ENCODE data around the gene SH3GL1. TPM values are rescaled to one million over a fixed set of nuclear protein-coding genes. Genes with fewer than 3 reads are reported as not detected.

The SH3GL1 gene
- total and polyA plus RNA-seq, 10 donors, result 26.1 to 77.4 (median 42.1) TPM

GRCh38 chr19:4432918-4433506 is 32.7 kb upstream of the SH3GL1 start:
- no peak for DNase-seq
- peaks cover 0 to 96% (median 23%) of the 10 kb centered on the region in 6 donors for H3K36me3 ChIP-seq
- no peak overlapping the region for H3K4me3 ChIP-seq
- TF ChIP-seq CTCF (IDR thresholded peaks at IDR 0.05 in 8 of 11, conservative IDR thresholded peaks at IDR 0.05 in 3 of 11) (no peak), POLR2A (IDR thresholded peaks at IDR 0.05) (no peak), POLR2AphosphoS5 (IDR thresholded peaks at IDR 0.05) (no peak)
- H3K9me3 ChIP-seq, result no peaks in the 10 kb centered on the region
- no peaks in the 10 kb centered on the region for H3K27me3 ChIP-seq (replicated peaks in 1 of 7)
- H3K4me1 ChIP-seq, result peaks cover 2 to 34% (median 24%) of the 10 kb centered on the region in 6 donors
- intact Hi-C loops (cut with DNase I; ENCODE audit: low total_unique reads), result no loop called here
- peak overlapping the region in 1 of 8 donors; percentile 54 for H3K27ac ChIP-seq
- WGBS, 5 donors, result 89 to 95% (median 93%) methylated on average over 17 to 28 of the region's 28 CpGs

- Histone ChIP-seq H3K36me3 (peaks cover 0 to 94% (median 23%) of the 10 kb centered on the region in 6 donors), H3K27me3 (replicated peaks in 1 of 7) (no peaks in the 10 kb centered on the region), H3K9me3 (no peaks in the 10 kb centered on the region), H3K4me3 (peak overlapping the region in 1 of 8 donors; percentile 44), H3K27ac (peak overlapping the region in 7 of 8 donors; percentile 23 to 79 (median 65)), H3K4me1 (peaks cover 2 to 34% (median 24%) of the 10 kb centered on the region in 6 donors)
- no peak for TF ChIP-seq POLR2A (IDR thresholded peaks at IDR 0.05)
- TF ChIP-seq POLR2AphosphoS5 (IDR thresholded peaks at IDR 0.05), result peak; percentile 46 to 68 (median 64)
- peak; percentile 80 for DNase-seq
- intact Hi-C loops (cut with DNase I; ENCODE audit: low total_unique reads), result no loop called here
- 48 to 69% (median 52%) methylated on average over 13 to 26 of the region's 26 CpGs for WGBS, 5 donors
Observed at GRCh38 chr19:4431808-4432674, 31.7 kb upstream of the SH3GL1 start.

GRCh38 chr19:4431296-4431695 is 30.9 kb upstream of the SH3GL1 start:
- peak overlapping the region in 1 of 8 donors; percentile 44 for H3K4me3 ChIP-seq
- H3K27me3 ChIP-seq (replicated peaks in 1 of 7), result no peaks in the 10 kb centered on the region
- 68 to 82% (median 73%) methylated on average over 7 to 9 of the region's 9 CpGs for WGBS, 5 donors
- peaks cover 2 to 34% (median 24%) of the 10 kb centered on the region in 6 donors for H3K4me1 ChIP-seq
- no peak for TF ChIP-seq POLR2A (IDR thresholded peaks at IDR 0.05)
- no peak for TF ChIP-seq CTCF (IDR thresholded peaks at IDR 0.05 in 8 of 11, conservative IDR thresholded peaks at IDR 0.05 in 3 of 11)
- no peak for TF ChIP-seq POLR2AphosphoS5 (IDR thresholded peaks at IDR 0.05)
- peaks cover 0 to 90% (median 23%) of the 10 kb centered on the region in 6 donors for H3K36me3 ChIP-seq
- peak overlapping the region in 6 of 8 donors; percentile 1 to 79 (median 62) for H3K27ac ChIP-seq
- intact Hi-C loops (cut with DNase I; ENCODE audit: low total_unique reads), result no loop called here
- DNase-seq, result no peak
- no peaks in the 10 kb centered on the region for H3K9me3 ChIP-seq

- H3K9me3 ChIP-seq, result no peaks in the 10 kb centered on the region
- H3K4me1 ChIP-seq, result peaks cover 2 to 34% (median 24%) of the 10 kb centered on the region in 6 donors
- intact Hi-C loops (cut with DNase I; ENCODE audit: low total_unique reads), result no loop called here
- H3K4me3 ChIP-seq, result no peak overlapping the region
- peaks cover 0 to 90% (median 23%) of the 10 kb centered on the region in 6 donors for H3K36me3 ChIP-seq
- no peaks in the 10 kb centered on the region for H3K27me3 ChIP-seq (replicated peaks in 1 of 7)
- no peak for DNase-seq
- peak overlapping the region in 6 of 8 donors; percentile 1 to 79 (median 62) for H3K27ac ChIP-seq
- no peak for TF ChIP-seq CTCF (IDR thresholded peaks at IDR 0.05 in 8 of 11, conservative IDR thresholded peaks at IDR 0.05 in 3 of 11)
- TF ChIP-seq POLR2AphosphoS5 (IDR thresholded peaks at IDR 0.05), result no peak
- no peak for TF ChIP-seq POLR2A (IDR thresholded peaks at IDR 0.05)
- WGBS, 5 donors, result 51 to 85% (median 62%) methylated on average over 12 of the region's 12 CpGs
Observed at GRCh38 chr19:4430760-4431159, 30.4 kb upstream of the SH3GL1 start.

All from spleen (tissue), 11 donors.